Transverse colon (tissue), 4 donors: ENCODE results near the gene MYLK.

Experiments
- CTCF ChIP-seq, 5 experiments: fragments of 200-600 bp in 3 of 5; fragments of 450-650 bp in 2 of 5; sonication (generic) in 3 of 5; IDR thresholded peaks; 1 replicate in 2 of 5; 2 replicates in 3 of 5; pipeline ENCODE4 v1.5.1; 2016 to 2017; ENCODE audit warnings: antibody characterized with exemption in 5 of 5, inconsistent platforms in 3 of 5, mild to moderate bottlenecking in 2 of 5, moderate library complexity in 1 of 5
- EP300 ChIP-seq: sonication (generic); formaldehyde crosslinking; IDR thresholded peaks from one replicate; pipeline ENCODE4 v1.6.1; 2017; ENCODE audit warnings: antibody characterized with exemption, low read depth
- POLR2A ChIP-seq: fragments of 450-650 bp; IDR thresholded peaks from one replicate; pipeline ENCODE4 v1.6.1; 2016; ENCODE audit warnings: antibody characterized with exemption, mild to moderate bottlenecking, moderate library complexity
- POLR2AphosphoS5 ChIP-seq, 3 donors: sonication (generic); formaldehyde crosslinking; IDR thresholded peaks; one replicate each; pipeline ENCODE4 v1.6.1; 2016; ENCODE audit warnings: antibody characterized with exemption in 3 of 3

GRCh38 chr3:123655400-123655799 lies 228.7 kb downstream of the MYLK start:
- no peak for TF ChIP-seq POLR2A
- no peak for TF ChIP-seq CTCF (IDR thresholded peaks at IDR 0.05)
- TF ChIP-seq EP300 = no peak
- TF ChIP-seq POLR2AphosphoS5 (IDR thresholded peaks at IDR 0.05) = no peak
